H1 (cell line): ENCODE data around the gene BNC2. TPM values are rescaled to one million over a fixed set of nuclear protein-coding genes. Genes with fewer than 3 reads are reported as not detected.

Experiments used
- CTCF ChIA-PET: fragments of 300-600 bp; sonication (Branson Sonifier 250); formaldehyde crosslinking; loops from one replicate; lab custom pipeline; 2021; ENCODE audit not compliant: partially characterized antibody; lab: Charles Lee
- POLR2A ChIA-PET: fragments of 300-600 bp; sonication (Branson Sonifier 250); formaldehyde crosslinking; loops from one replicate; lab custom pipeline; 2021; ENCODE audit warnings: inconsistent platforms; ENCODE audit not compliant: partially characterized antibody; lab: Charles Lee
- DNase-seq, 2 experiments: peaks; one replicate each; pipeline versions ENCODE4 v3.0.0 to v3.0.0-alpha.2; 2010 to 2022; ENCODE audit warnings: low spot score in 2 of 2, low read depth in 1 of 2, mixed read lengths in 1 of 2
- FAIRE-seq: peaks from 2 replicates; lab custom pipeline; 2011; peaks lifted over from hg19 to GRCh38; lab: Jason Lieb, UNC
- H2AFZ ChIP-seq: 2 replicates; pipeline ENCODE4 v1.8.1; 2012; ENCODE audit warnings: low read length, inconsistent platforms
- H2AK5ac ChIP-seq: 2 replicates; pipeline ENCODE4 v1.6.1; 2013; ENCODE audit warnings: low read depth, low read length
- H2BK120ac ChIP-seq: replicated peaks from 2 replicates; pipeline ENCODE3; 2013; ENCODE audit warnings: low read depth, low read length, inconsistent platforms
- H2BK12ac ChIP-seq: 2 replicates; pipeline ENCODE4 v1.6.1; 2013; ENCODE audit warnings: low read depth, low read length
- H2BK15ac ChIP-seq: 2 replicates; pipeline ENCODE4 v1.6.1; 2013; ENCODE audit warnings: low read length
- H2BK20ac ChIP-seq: 2 replicates; pipeline ENCODE4 v1.6.1; 2013; ENCODE audit warnings: low read length
- H2BK5ac ChIP-seq: 2 replicates; pipeline ENCODE4 v1.6.1; 2013; ENCODE audit warnings: low read depth, low read length
- H3K14ac ChIP-seq: 2 replicates; pipeline ENCODE4 v1.6.1; 2013; ENCODE audit warnings: inconsistent platforms; ENCODE audit not compliant: insufficient read length
- H3K18ac ChIP-seq: 2 replicates; pipeline ENCODE4 v1.6.1; 2013; ENCODE audit warnings: low read length; ENCODE audit errors: extremely low read depth
- H3K23ac ChIP-seq: 2 replicates; pipeline ENCODE4 v1.6.1; 2013; ENCODE audit warnings: inconsistent platforms; ENCODE audit not compliant: insufficient read length
- H3K23me2 ChIP-seq: 2 replicates; pipeline ENCODE4 v1.6.1; 2013; ENCODE audit warnings: low read depth, low read length
- H3K27ac ChIP-seq: 2 replicates; pipeline ENCODE4 v1.6.1; 2011; ENCODE audit warnings: low read depth, low read length, inconsistent platforms
- H3K27me3 ChIP-seq, 4 experiments: replicated peaks in 1 of 4; 1 replicate in 1 of 4; 2 replicates in 3 of 4; pipeline versions ENCODE4 v1.6.1 to v1.8.1; 2011 to 2013; ENCODE audit warnings: low read length in 3 of 4, mild to moderate bottlenecking in 3 of 4, inconsistent platforms in 2 of 4, mixed read lengths in 2 of 4, moderate library complexity in 1 of 4; ENCODE audit not compliant: control insufficient read depth in 3 of 4, insufficient read depth in 3 of 4; ENCODE audit errors: extremely low read depth in 1 of 4
- H3K36me3 ChIP-seq, 4 experiments: 2 replicates each; pipeline versions ENCODE4 v1.6.1 to v1.8.1; 2011 to 2013; ENCODE audit warnings: mild to moderate bottlenecking in 4 of 4, low read length in 3 of 4, moderate library complexity in 2 of 4, control low read depth in 1 of 4, inconsistent platforms in 1 of 4; ENCODE audit not compliant: insufficient read depth in 4 of 4, control insufficient read depth in 2 of 4
- H3K4ac ChIP-seq: replicated peaks from 2 replicates; pipeline ENCODE3; 2013; ENCODE audit warnings: low read length, low read depth, mixed read lengths, inconsistent platforms; ENCODE audit not compliant: insufficient read length
- H3K4me1 ChIP-seq, 4 experiments: replicated peaks in 1 of 4; 1 replicate in 1 of 4; 2 replicates in 3 of 4; pipeline versions ENCODE4 v1.6.1 to v1.8.1; 2011 to 2013; ENCODE audit warnings: low read length in 3 of 4, inconsistent platforms in 2 of 4, mixed read lengths in 1 of 4; ENCODE audit not compliant: insufficient read depth in 4 of 4, control insufficient read depth in 3 of 4
- H3K4me2 ChIP-seq, 2 experiments: 2 replicates each; pipeline versions ENCODE4 v1.6.1 to v1.8.1; 2011 to 2013; ENCODE audit warnings: low read depth in 2 of 2, low read length in 2 of 2, control low read depth in 1 of 2, inconsistent platforms in 1 of 2, mild to moderate bottlenecking in 1 of 2; ENCODE audit not compliant: insufficient read depth in 1 of 2
- H3K4me3 ChIP-seq, 4 experiments: fragments of 200-600, 300-600 bp in 1 of 4; sonication (generic), shearing (Covaris generic), sonication (Bioruptor Twin) in 1 of 4; 2 replicates each; pipeline versions ENCODE4 v1.5.1 to v1.8.1; 2011 to 2016; ENCODE audit warnings: low read length in 4 of 4, low read depth in 3 of 4, control low read depth in 2 of 4, inconsistent platforms in 2 of 4, mild to moderate bottlenecking in 2 of 4, mixed read lengths in 1 of 4, moderate library complexity in 1 of 4; ENCODE audit not compliant: insufficient read depth in 2 of 4; ENCODE audit errors: extremely low read depth in 1 of 4
- H3K56ac ChIP-seq: replicated peaks from 2 replicates; pipeline ENCODE3; 2013; ENCODE audit warnings: low read depth, mild to moderate bottlenecking, mixed read lengths, low read length, inconsistent platforms; ENCODE audit not compliant: insufficient read length
- H3K79me1 ChIP-seq: 2 replicates; pipeline ENCODE4 v1.6.1; 2013; ENCODE audit warnings: low read depth, low read length, control low read depth
- H3K79me2 ChIP-seq, 2 experiments: 2 replicates each; pipeline versions ENCODE4 v1.6.1 to v1.8.1; 2012 to 2013; ENCODE audit warnings: low read length in 2 of 2, mild to moderate bottlenecking in 2 of 2, inconsistent platforms in 1 of 2; ENCODE audit not compliant: insufficient read depth in 2 of 2, control insufficient read depth in 1 of 2
- H3K9ac ChIP-seq, 4 experiments: replicated peaks in 1 of 4; 1 replicate in 1 of 4; 2 replicates in 3 of 4; pipeline versions ENCODE4 v1.6.1 to v1.8.1; 2011 to 2013; ENCODE audit warnings: low read depth in 3 of 4, low read length in 3 of 4, control low read depth in 2 of 4, mild to moderate bottlenecking in 2 of 4, moderate library complexity in 2 of 4, inconsistent platforms in 1 of 4; ENCODE audit errors: extremely low read depth in 1 of 4
- H3K9me3 ChIP-seq, 2 experiments: 2 replicates each; pipeline versions ENCODE4 v1.6.1 to v1.8.1; 2012 to 2013; ENCODE audit warnings: mild to moderate bottlenecking in 2 of 2, moderate library complexity in 2 of 2, control low read depth in 1 of 2, inconsistent platforms in 1 of 2, low read depth in 1 of 2, low read length in 1 of 2, mixed read lengths in 1 of 2; ENCODE audit not compliant: insufficient read depth in 2 of 2
- H4K20me1 ChIP-seq, 2 experiments: replicated peaks in 1 of 2; 2 replicates each; pipeline versions ENCODE3 to v1.8.1; 2011 to 2013; ENCODE audit warnings: inconsistent platforms in 2 of 2, low read length in 2 of 2, mild to moderate bottlenecking in 1 of 2; ENCODE audit not compliant: insufficient read depth in 2 of 2, control insufficient read depth in 1 of 2
- H4K5ac ChIP-seq: 2 replicates; pipeline ENCODE4 v1.6.1; 2013; ENCODE audit warnings: low read length, low read depth, mixed read lengths, inconsistent platforms; ENCODE audit not compliant: insufficient read length
- H4K8ac ChIP-seq: 2 replicates; pipeline ENCODE4 v1.8.0; 2013; ENCODE audit warnings: mild to moderate bottlenecking, moderate library complexity, low read length, inconsistent platforms; ENCODE audit not compliant: insufficient read depth; ENCODE audit errors: extremely low read depth
- H4K91ac ChIP-seq: replicated peaks from 2 replicates; pipeline ENCODE3; 2013; ENCODE audit warnings: low read length, mixed read lengths, inconsistent platforms; ENCODE audit not compliant: insufficient read length
- CBX8 ChIP-seq: fragments of 300-800, 300-1000 bp; sonication (generic); IDR thresholded peaks from 2 replicates; pipeline ENCODE4 v1.7.1; 2016; ENCODE audit warnings: low read depth, low read length, borderline replicate concordance
- GABPA ChIP-seq: IDR thresholded peaks from 2 replicates; pipeline ENCODE4 v1.6.1; 2011; ENCODE audit warnings: mild to moderate bottlenecking, low read length, moderate library complexity, borderline replicate concordance; ENCODE audit not compliant: insufficient read depth
- HDAC2 ChIP-seq, 2 experiments: fragments of 300-600 bp in 1 of 2; sonication (generic) in 1 of 2; IDR thresholded peaks; 2 replicates each; pipeline ENCODE4 v1.6.1; 2011 to 2012; ENCODE audit warnings: low read depth in 2 of 2, low read length in 2 of 2, mild to moderate bottlenecking in 2 of 2, moderate library complexity in 2 of 2, borderline replicate concordance in 1 of 2, inconsistent platforms in 1 of 2
- RAD21 ChIP-seq, 2 experiments: IDR thresholded peaks in 1 of 2; conservative IDR thresholded peaks in 1 of 2; 2 replicates each; pipeline ENCODE4 v1.6.1; 2011; ENCODE audit warnings: low read depth in 2 of 2, low read length in 2 of 2, improper control_type of control experiment in 1 of 2, inconsistent platforms in 1 of 2, mild to moderate bottlenecking in 1 of 2, moderate library complexity in 1 of 2
- RFX5 ChIP-seq: IDR thresholded peaks from 2 replicates; pipeline ENCODE4 v1.6.1; 2011; ENCODE audit warnings: low read depth, low read length, improper control_type of control experiment, borderline replicate concordance
- SAP30 ChIP-seq: fragments of 300-600 bp; sonication (generic); IDR thresholded peaks from 2 replicates; pipeline ENCODE4 v1.7.1; 2012; ENCODE audit warnings: low read length, moderate library complexity, mild to moderate bottlenecking, inconsistent platforms; ENCODE audit not compliant: insufficient read depth, insufficient replicate concordance
- SIRT6 ChIP-seq: IDR thresholded peaks from one replicate; pipeline ENCODE4 v1.7.1; 2012; ENCODE audit warnings: low read length, inconsistent platforms
- SUZ12 ChIP-seq: fragments of 200-600 bp; sonication (generic); IDR thresholded peaks from 2 replicates; pipeline ENCODE4 v1.6.1; 2012; ENCODE audit warnings: mild to moderate bottlenecking, inconsistent platforms, low read length, moderate library complexity, mixed read lengths
- TAF1 ChIP-seq: IDR thresholded peaks from 2 replicates; pipeline ENCODE4 v1.6.1; 2011; ENCODE audit warnings: mild to moderate bottlenecking, low read depth, low read length
- WGBS, 2 experiments: shearing (Covaris generic) in 1 of 2; methylation state at CpG; one replicate each; pipeline versions ENCODE4 v1.1.6 to v1.1.7; 2013 to 2015; ENCODE audit warnings: low lambda C conversion rate in 2 of 2, mixed read lengths in 2 of 2, inconsistent platforms in 1 of 2, low coverage in 1 of 2, missing lambda C conversion rate in 1 of 2; ENCODE audit not compliant: insufficient replicate concordance in 2 of 2, insufficient coverage in 1 of 2, insufficient read length in 1 of 2; ENCODE audit errors: extremely low coverage in 1 of 2, missing lambda C conversion rate in 1 of 2; 5-methylcytosine and 5-hydroxymethylcytosine counted together
- polyA plus RNA-seq, 7 experiments: library from polyadenylated mRNA; depleted of rRNA in 3 of 7; stranded (reverse) in 5 of 7; unstranded in 2 of 7; fragments of >200 nt in 5 of 7; fragments of 200-250 nt in 2 of 7; gene quantifications; 1 replicate in 5 of 7; 2 replicates in 1 of 7; 4 replicates in 1 of 7; pipeline versions ENCODE4 v1.2.1 to v1.2.3, GENCODE V29; 2011 to 2013; ENCODE audit warnings: missing spikeins in 2 of 7, mixed read lengths in 2 of 7
- total RNA-seq: library from RNA; stranded (reverse); fragmentation: NEBNext Ultra II Directional; extraction: Animal tissue kit (Norgen Biotek cat#: 25700); gene quantifications from 2 replicates; pipeline ENCODE4 v1.2.1, GENCODE V29; 2021
- TF ChIP-seq, protein P1 (sequence below): IDR thresholded peaks from 2 replicates; pipeline ENCODE4 v1.6.1; 2012; ENCODE audit warnings: low read length, inconsistent platforms
- TF ChIP-seq, protein P2 (sequence below): IDR thresholded peaks from 2 replicates; pipeline ENCODE4 v1.6.1; 2011; ENCODE audit warnings: low read depth, mild to moderate bottlenecking, low read length; ENCODE audit not compliant: insufficient read depth

Gene BNC2
- total and polyA plus RNA-seq, 2 of the 8 experiments (the other 6 are each of a cell fraction or from before 2014, with no cell fraction given): 16.0 to 26.8 TPM

DNA sequence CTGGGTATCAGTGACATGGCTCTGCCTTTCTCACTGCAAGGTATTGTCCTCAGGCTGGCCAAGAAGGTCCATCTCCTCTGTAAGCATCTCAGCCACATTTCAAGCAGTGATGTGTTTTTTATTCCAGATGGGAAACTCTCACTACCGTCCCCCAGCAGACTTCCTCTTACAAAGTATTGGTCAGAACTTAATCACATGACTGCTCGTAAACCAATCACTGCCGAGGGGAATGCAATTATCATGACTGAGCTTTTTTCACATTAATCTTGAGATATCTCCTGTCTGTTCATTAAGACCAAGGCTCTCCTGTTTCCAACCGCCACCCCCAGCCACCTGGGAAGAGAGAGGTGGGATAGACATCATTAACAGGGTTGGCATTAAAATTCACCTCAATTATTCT is 76.4 kb downstream of the BNC2 start:
- FAIRE-seq: no peak
- TF ChIP-seq RFX5: no peak
- no peak for TF ChIP-seq SIRT6
- no peak for TF ChIP-seq SAP30
- no peak for TF ChIP-seq RAD21 (IDR thresholded peaks at IDR 0.05 in 1 of 2, conservative IDR thresholded peaks at IDR 0.05 in 1 of 2; ENCODE audit: low read depth in 2 of 2, low read length in 2 of 2)
- no peak for TF ChIP-seq GABPA
- TF ChIP-seq TAF1: no peak
- TF ChIP-seq, protein P1, sequence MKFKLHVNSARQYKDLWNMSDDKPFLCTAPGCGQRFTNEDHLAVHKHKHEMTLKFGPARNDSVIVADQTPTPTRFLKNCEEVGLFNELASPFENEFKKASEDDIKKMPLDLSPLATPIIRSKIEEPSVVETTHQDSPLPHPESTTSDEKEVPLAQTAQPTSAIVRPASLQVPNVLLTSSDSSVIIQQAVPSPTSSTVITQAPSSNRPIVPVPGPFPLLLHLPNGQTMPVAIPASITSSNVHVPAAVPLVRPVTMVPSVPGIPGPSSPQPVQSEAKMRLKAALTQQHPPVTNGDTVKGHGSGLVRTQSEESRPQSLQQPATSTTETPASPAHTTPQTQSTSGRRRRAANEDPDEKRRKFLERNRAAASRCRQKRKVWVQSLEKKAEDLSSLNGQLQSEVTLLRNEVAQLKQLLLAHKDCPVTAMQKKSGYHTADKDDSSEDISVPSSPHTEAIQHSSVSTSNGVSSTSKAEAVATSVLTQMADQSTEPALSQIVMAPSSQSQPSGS: no peak
- TF ChIP-seq, protein P2, sequence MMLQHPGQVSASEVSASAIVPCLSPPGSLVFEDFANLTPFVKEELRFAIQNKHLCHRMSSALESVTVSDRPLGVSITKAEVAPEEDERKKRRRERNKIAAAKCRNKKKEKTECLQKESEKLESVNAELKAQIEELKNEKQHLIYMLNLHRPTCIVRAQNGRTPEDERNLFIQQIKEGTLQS: no peak
- TF ChIP-seq SUZ12: no peak
- TF ChIP-seq CBX8: no peak
- TF ChIP-seq HDAC2 (IDR thresholded peaks at IDR 0.05; ENCODE audit: borderline replicate concordance in 1 of 2, low read depth in 2 of 2, low read length in 2 of 2): no peak

More for the DNA sequence above, 76.4 kb downstream of the BNC2 start:
- Histone ChIP-seq H2BK120ac (no peak overlapping the region), H2BK15ac (no peak overlapping the region), H3K4me1 (peaks cover 1 to 28% (median 5%) of the 10 kb centered on the region in 4 experiments; a peak in 6 of 7 replicates), H2AK5ac (no peak overlapping the region), H4K20me1 (no peaks in the 10 kb centered on the region), H3K79me2 (peaks cover 0 to 90% of the 10 kb centered on the region in 2 experiments; a peak in 3 of 4 replicates), H3K27ac (no peak overlapping the region), H3K4me3 (no peak overlapping the region), H3K23ac (no peak overlapping the region), H2AFZ (no peak overlapping the region), H3K56ac (no peak overlapping the region), H3K9ac (no peak overlapping the region), H2BK5ac (no peak overlapping the region), H2BK20ac (no peak overlapping the region), H3K4me2 (no peak overlapping the region), H3K36me3 (no peaks in the 10 kb centered on the region), H3K79me1 (no peaks in the 10 kb centered on the region), H3K14ac (no peak overlapping the region), H3K9me3 (no peaks in the 10 kb centered on the region), H3K4ac (no peak overlapping the region), H3K23me2 (no peaks in the 10 kb centered on the region), H3K18ac (0 out of 2 replicates have a peak overlapping the region, but pooled peaks have one; percentile 20), H2BK12ac (no peak overlapping the region), H3K27me3 (no peaks in the 10 kb centered on the region), H4K8ac (no peak overlapping the region), H4K5ac (no peak overlapping the region), H4K91ac (no peak overlapping the region)
- CTCF ChIA-PET: no interaction called here
- DNase-seq: no peak
- 82% methylated on average over 4 of the region's 4 CpGs; no CpG with 5 or more reads in 1 of the 2 experiments for WGBS, 2 experiments
- POLR2A ChIA-PET: no interaction called here
